CD14-positive monocyte (primary cell): Measurements from ENCODE around the gene NDUFAF2. TPM values are rescaled to one million over a fixed set of nuclear protein-coding genes. Genes with fewer than 3 reads are reported as not detected.

Source experiments
- DNase-seq, 3 donors: peaks; one replicate each; pipeline ENCODE4 v3.0.0-alpha.2; 2011 to 2022
- H2AFZ ChIP-seq: 2 replicates; pipeline ENCODE4 v1.6.0; 2012; ENCODE audit warnings: mild to moderate bottlenecking, low read depth, low read length, inconsistent platforms; ENCODE audit not compliant: insufficient read depth, poor library complexity, severe bottlenecking
- H3K27ac ChIP-seq, 2 donors: 1 replicate in 1 of 2; 2 replicates in 1 of 2; pipeline ENCODE4 v1.5.1; 2012 to 2013; ENCODE audit warnings: low read length in 2 of 2, control low read depth in 1 of 2, inconsistent platforms in 1 of 2, low read depth in 1 of 2, mild to moderate bottlenecking in 1 of 2
- H3K27me3 ChIP-seq, 2 donors: one replicate each; pipeline versions ENCODE4 v1.6.0 to v1.6.1; 2011 to 2013; ENCODE audit warnings: low read length in 2 of 2; ENCODE audit not compliant: control insufficient read depth in 2 of 2, insufficient read depth in 2 of 2
- H3K36me3 ChIP-seq, 2 donors: replicated peaks in 1 of 2; 1 replicate in 1 of 2; 2 replicates in 1 of 2; pipeline versions ENCODE4 v1.5.1 to v1.6.1; 2012 to 2013; ENCODE audit warnings: low read length in 2 of 2, control low read depth in 1 of 2, inconsistent platforms in 1 of 2, mild to moderate bottlenecking in 1 of 2; ENCODE audit not compliant: insufficient read depth in 2 of 2, control insufficient read depth in 1 of 2
- H3K4me1 ChIP-seq, 2 donors: 1 replicate in 1 of 2; 2 replicates in 1 of 2; pipeline versions ENCODE4 v1.5.1 to v1.6.1; 2012 to 2013; ENCODE audit warnings: low read length in 2 of 2, control low read depth in 1 of 2, inconsistent platforms in 1 of 2, mild to moderate bottlenecking in 1 of 2, moderate library complexity in 1 of 2; ENCODE audit not compliant: insufficient read depth in 2 of 2, control insufficient read depth in 1 of 2
- H3K4me2 ChIP-seq: replicated peaks from 2 replicates; pipeline ENCODE3; 2012; ENCODE audit warnings: low read length, moderate library complexity, mild to moderate bottlenecking; ENCODE audit not compliant: poor library complexity, severe bottlenecking; ENCODE audit errors: extremely low read depth
- H3K4me3 ChIP-seq, 3 experiments: fragments of 200-600 bp in 1 of 3; sonication (generic) in 1 of 3; replicated peaks in 1 of 3; 1 replicate in 2 of 3; 2 replicates in 1 of 3; pipeline ENCODE4 v1.5.1; 2011 to 2013; ENCODE audit warnings: low read length in 3 of 3, mild to moderate bottlenecking in 3 of 3, control low read depth in 2 of 3, low read depth in 2 of 3, inconsistent platforms in 1 of 3, moderate library complexity in 1 of 3
- H3K79me2 ChIP-seq: 2 replicates; pipeline ENCODE4 v1.6.0; 2012; ENCODE audit warnings: mild to moderate bottlenecking, control low read depth, inconsistent platforms, low read length, moderate library complexity; ENCODE audit not compliant: insufficient read depth
- H3K9ac ChIP-seq: 2 replicates; pipeline ENCODE4 v1.6.0; 2017; ENCODE audit warnings: low read length, mild to moderate bottlenecking; ENCODE audit not compliant: insufficient read depth, poor library complexity, severe bottlenecking
- H3K9me3 ChIP-seq, 2 donors: replicated peaks in 1 of 2; 1 replicate in 1 of 2; 2 replicates in 1 of 2; pipeline versions ENCODE4 v1.5.1 to v1.6.1; 2012 to 2013; ENCODE audit warnings: low read length in 2 of 2, control low read depth in 1 of 2; ENCODE audit not compliant: control insufficient read depth in 1 of 2, insufficient read depth in 1 of 2
- H4K20me1 ChIP-seq: 2 replicates; pipeline ENCODE4 v1.6.0; 2012; ENCODE audit warnings: mild to moderate bottlenecking, low read length, control low read depth, moderate library complexity; ENCODE audit not compliant: insufficient read depth
- H3K27ac Mint-ChIP-seq, 7 donors: one replicate each; pipeline ENCODE4 v1.8.0; 2020; ENCODE audit warnings: mild to moderate bottlenecking in 7 of 7, mixed read lengths in 7 of 7, moderate library complexity in 6 of 7, inconsistent platforms in 2 of 7
- H3K27me3 Mint-ChIP-seq, 3 donors: one replicate each; pipeline ENCODE4 v1.8.0; 2021 to 2022; ENCODE audit warnings: low read depth in 3 of 3, mild to moderate bottlenecking in 3 of 3, mixed read lengths in 3 of 3, moderate library complexity in 3 of 3, inconsistent platforms in 1 of 3
- H3K36me3 Mint-ChIP-seq, 2 donors: one replicate each; pipeline ENCODE4 v1.8.0; 2020; ENCODE audit warnings: mixed read lengths in 2 of 2, inconsistent platforms in 1 of 2, mild to moderate bottlenecking in 1 of 2
- H3K4me1 Mint-ChIP-seq: one replicate; pipeline ENCODE4 v1.8.0; 2020; ENCODE audit warnings: mild to moderate bottlenecking, mixed read lengths
- H3K4me3 Mint-ChIP-seq, 2 donors: one replicate each; pipeline ENCODE4 v1.8.0; 2020; ENCODE audit warnings: mild to moderate bottlenecking in 2 of 2, mixed read lengths in 2 of 2, moderate library complexity in 1 of 2
- H3K9me3 Mint-ChIP-seq, 7 donors: one replicate each; pipeline ENCODE4 v1.8.0; 2020 to 2022; ENCODE audit warnings: mixed read lengths in 7 of 7, mild to moderate bottlenecking in 6 of 7, moderate library complexity in 6 of 7, inconsistent platforms in 2 of 7
- WGBS: methylation state at CpG from one replicate; pipeline ENCODE4 v1.1.5; 2013; ENCODE audit warnings: missing lambda C conversion rate; ENCODE audit not compliant: insufficient coverage; 5-methylcytosine and 5-hydroxymethylcytosine counted together
- intact Hi-C, 2 donors: fragments of 100-400 bp; cut with micrococcal nuclease; formaldehyde crosslinking; loops; one replicate each; pipeline versions ENCODE4 v1.15.0 to v1.15.1; 2023
- polyA plus RNA-seq, 3 donors: library from polyadenylated mRNA; depleted of rRNA in 1 of 3; unstranded in 2 of 3; stranded (reverse) in 1 of 3; fragments of 300-500 nt in 2 of 3; fragments of >200 nt in 1 of 3; fragmentation: Illumina TruSeq in 2 of 3; gene quantifications; 1 replicate in 2 of 3; 2 replicates in 1 of 3; pipeline ENCODE4 v1.2.3, GENCODE V29; 2012 to 2021
- TF ChIP-seq, protein P1 (sequence below): fragments of 200-600 bp; IDR thresholded peaks from one replicate; pipeline ENCODE4 v1.8.0; 2022; ENCODE audit warnings: antibody characterized with exemption, mild to moderate bottlenecking

NDUFAF2 gene
- polyA plus RNA-seq, 3 donors = 5.9 to 29.5 (median 25.0) TPM

GRCh38 chr5:61148515-61148914 is 203.5 kb downstream of the NDUFAF2 start:
- TF ChIP-seq, protein P1, sequence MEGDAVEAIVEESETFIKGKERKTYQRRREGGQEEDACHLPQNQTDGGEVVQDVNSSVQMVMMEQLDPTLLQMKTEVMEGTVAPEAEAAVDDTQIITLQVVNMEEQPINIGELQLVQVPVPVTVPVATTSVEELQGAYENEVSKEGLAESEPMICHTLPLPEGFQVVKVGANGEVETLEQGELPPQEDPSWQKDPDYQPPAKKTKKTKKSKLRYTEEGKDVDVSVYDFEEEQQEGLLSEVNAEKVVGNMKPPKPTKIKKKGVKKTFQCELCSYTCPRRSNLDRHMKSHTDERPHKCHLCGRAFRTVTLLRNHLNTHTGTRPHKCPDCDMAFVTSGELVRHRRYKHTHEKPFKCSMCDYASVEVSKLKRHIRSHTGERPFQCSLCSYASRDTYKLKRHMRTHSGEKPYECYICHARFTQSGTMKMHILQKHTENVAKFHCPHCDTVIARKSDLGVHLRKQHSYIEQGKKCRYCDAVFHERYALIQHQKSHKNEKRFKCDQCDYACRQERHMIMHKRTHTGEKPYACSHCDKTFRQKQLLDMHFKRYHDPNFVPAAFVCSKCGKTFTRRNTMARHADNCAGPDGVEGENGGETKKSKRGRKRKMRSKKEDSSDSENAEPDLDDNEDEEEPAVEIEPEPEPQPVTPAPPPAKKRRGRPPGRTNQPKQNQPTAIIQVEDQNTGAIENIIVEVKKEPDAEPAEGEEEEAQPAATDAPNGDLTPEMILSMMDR = no peak
- H3K27me3 Mint-ChIP-seq = no peaks in the 10 kb centered on the region
- Histone ChIP-seq H3K79me2 (no peaks in the 10 kb centered on the region), H3K27me3 (no peaks in the 10 kb centered on the region), H3K4me1 (no peaks in the 10 kb centered on the region), H3K9me3 (no peaks in the 10 kb centered on the region), H4K20me1 (no peaks in the 10 kb centered on the region), H2AFZ (no peak overlapping the region), H3K27ac (no peak overlapping the region), H3K4me2 (no peak overlapping the region), H3K4me3 (no peak overlapping the region), H3K36me3 (no peaks in the 10 kb centered on the region), H3K9ac (no peak overlapping the region)
- no peak for DNase-seq
- peaks cover 0 to 7% (median 3%) of the 10 kb centered on the region in 7 donors for H3K9me3 Mint-ChIP-seq
- H3K4me1 Mint-ChIP-seq = no peaks in the 10 kb centered on the region
- no peak overlapping the region for H3K4me3 Mint-ChIP-seq
- intact Hi-C loops = no loop called here
- peaks cover 2% of the 10 kb centered on the region in 2 donors for H3K36me3 Mint-ChIP-seq
- H3K27ac Mint-ChIP-seq = no peak overlapping the region

DNA sequence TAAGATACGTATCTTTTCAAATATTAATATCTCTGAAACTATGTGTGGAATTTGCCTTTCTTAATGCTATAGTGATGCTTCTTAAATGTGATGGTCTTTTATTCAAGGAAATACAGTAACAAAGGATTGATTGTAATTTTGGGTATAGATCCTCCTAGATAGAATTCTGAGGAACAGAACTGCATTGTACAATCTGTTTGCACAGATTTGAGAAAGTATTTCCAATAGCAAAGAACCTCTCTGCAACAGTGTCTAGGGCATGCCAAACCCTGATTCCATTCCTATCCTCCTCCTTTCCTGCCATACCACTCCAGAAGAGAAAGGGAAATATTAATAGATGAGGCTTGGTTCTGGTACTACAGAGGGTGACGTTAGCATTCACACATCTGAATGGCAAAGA is 206.9 kb downstream of the NDUFAF2 start:
- Histone ChIP-seq H3K27ac (no peak overlapping the region), H3K4me1 (no peaks in the 10 kb centered on the region), H3K4me3 (no peak overlapping the region), H3K79me2 (peaks cover 6% of the 10 kb centered on the region), H3K27me3 (no peaks in the 10 kb centered on the region), H3K9ac (no peak overlapping the region), H3K9me3 (no peaks in the 10 kb centered on the region), H3K4me2 (no peak overlapping the region), H2AFZ (no peak overlapping the region), H3K36me3 (peaks cover 0 to 2% of the 10 kb centered on the region in 2 donors), H4K20me1 (no peaks in the 10 kb centered on the region)
- DNase-seq = no peak
- Mint-ChIP-seq H3K27ac (no peak overlapping the region), H3K36me3 (peaks cover 14 to 19% of the 10 kb centered on the region in 2 donors), H3K4me3 (no peak overlapping the region), H3K4me1 (no peaks in the 10 kb centered on the region), H3K27me3 (no peaks in the 10 kb centered on the region), H3K9me3 (peaks cover 0 to 11% (median 7%) of the 10 kb centered on the region in 7 donors)
- intact Hi-C loops = no loop called here
- 100% methylated on average over 1 of the region's 2 CpGs for WGBS
- TF ChIP-seq, protein P1 = no peak
